NCI-H345 treated with DMSO at 0.1 percent for 48 hours (cell line): Measurements from ENCODE around the gene PPFIA2.

ENCODE experiments used
- DNase-seq: peaks from one replicate; lab custom pipeline; 2025; ENCODE audit not compliant: unreplicated experiment; lab: John Stamatoyannopoulos, UW

PPFIA2 gene

GRCh38 chr12:81288651-81289050 is 470.5 kb downstream of the PPFIA2 start:
- no peak for DNase-seq

DNA sequence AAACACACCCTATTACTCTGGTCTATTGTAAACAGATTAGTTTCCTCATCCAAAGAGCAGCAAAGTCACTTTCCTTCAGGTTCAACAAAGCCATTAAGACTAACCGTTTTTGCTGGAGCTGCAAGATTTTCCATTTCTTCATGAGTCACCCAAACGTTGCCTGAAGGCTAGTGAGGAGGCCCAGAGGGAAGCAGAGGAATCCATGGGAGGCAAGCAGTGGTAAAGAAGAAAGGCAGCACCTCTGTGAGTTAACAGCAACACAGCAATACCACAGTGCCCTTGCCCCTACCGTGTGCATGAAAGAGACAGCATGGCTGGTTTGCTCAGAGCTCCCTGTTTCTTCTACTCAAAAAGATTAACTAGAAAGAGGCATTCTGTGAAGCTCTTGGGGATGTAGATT is 475.0 kb downstream of the PPFIA2 start:
- no peak for DNase-seq

GRCh38 chr12:81274637-81275529 is 484.3 kb downstream of the PPFIA2 start:
- DNase-seq, result no peak

DNA sequence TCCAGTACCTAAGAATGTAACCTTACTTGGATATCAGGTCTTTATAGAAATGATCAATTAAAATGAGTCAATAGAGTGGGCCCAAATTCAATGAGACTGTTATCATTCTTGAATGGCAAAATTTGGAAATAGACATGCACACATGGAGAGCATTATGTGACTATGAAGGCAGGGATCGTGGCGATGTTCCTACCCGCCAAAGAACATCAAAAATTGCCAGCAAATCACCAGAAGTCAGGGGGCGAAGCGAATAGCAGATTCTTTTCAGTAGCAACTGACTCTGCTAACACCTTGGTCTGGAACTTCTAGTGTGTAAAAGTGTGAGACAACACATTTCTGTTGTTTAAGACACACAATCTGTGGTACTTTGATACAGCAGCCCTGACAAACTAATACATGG is 488.8 kb downstream of the PPFIA2 start:
- DNase-seq, result no peak

- no peak for DNase-seq
These were observed 496.1 kb downstream of the PPFIA2 start for GRCh38 chr12:81263072-81263471.

DNA sequence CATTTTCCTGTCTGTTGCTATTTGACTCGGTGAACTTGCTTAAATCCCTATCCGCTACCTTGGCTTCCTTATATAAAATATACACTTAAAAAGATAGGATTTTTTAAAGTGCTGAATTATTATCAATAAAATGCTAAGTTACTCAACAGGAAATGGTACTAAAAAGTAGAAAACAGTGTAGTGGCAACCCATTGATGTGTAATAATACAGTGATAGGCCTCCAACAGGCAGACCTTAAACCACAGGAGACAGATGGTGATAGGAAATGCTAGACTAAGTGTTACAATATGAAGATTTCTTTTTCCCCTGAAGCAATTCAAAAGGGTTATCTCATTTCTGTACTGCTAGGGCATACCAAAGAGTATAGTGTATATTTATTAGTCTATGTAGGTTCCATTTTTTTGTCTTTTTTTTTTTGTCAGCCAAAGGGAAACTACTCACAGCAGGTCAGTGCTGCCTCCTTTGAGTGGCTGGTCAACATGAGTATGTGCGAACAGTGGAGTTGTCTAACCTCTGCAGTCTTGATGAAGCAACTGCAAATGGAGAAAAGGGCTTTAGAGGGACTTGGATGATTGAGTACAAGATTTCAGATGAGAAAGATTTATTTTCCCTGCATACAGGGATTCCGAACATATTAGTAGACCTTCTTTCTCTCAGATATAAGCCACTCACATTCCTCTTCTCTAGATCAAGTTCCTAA is 497.5 kb downstream of the PPFIA2 start:
- no peak for DNase-seq

GRCh38 chr12:81259360-81259759 is 499.8 kb downstream of the PPFIA2 start:
- no peak for DNase-seq

DNA sequence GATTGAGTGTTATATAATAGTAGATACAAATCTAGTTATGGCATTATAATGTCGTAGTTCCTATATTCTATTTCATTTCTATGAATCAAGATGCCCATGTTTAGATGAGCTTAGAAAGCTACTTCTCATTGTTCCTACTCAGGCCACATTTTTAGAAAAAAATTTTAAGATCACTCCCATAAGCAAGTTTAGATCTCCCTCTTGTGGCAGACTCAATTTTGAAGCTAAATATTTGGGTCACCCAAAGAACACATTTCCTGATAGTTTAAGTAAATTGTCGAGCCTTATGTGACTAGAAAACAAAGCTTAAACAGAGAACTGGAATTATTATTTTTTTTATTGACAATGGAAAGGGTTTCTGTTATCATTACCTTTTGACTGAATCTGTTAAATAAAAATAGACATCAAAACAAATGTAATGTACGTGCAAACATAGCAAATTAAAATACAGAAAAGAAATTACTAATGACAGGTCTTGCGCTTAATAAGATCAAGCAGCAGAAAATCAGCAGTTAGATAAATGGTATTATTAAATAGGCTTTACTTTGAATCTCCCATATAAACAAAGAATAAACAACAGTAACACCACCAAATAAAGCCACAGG is 501.1 kb downstream of the PPFIA2 start:
- DNase-seq, result peak; percentile 45

GRCh38 chr12:81255947-81256346 is 503.2 kb downstream of the PPFIA2 start:
- DNase-seq, result no peak

DNA sequence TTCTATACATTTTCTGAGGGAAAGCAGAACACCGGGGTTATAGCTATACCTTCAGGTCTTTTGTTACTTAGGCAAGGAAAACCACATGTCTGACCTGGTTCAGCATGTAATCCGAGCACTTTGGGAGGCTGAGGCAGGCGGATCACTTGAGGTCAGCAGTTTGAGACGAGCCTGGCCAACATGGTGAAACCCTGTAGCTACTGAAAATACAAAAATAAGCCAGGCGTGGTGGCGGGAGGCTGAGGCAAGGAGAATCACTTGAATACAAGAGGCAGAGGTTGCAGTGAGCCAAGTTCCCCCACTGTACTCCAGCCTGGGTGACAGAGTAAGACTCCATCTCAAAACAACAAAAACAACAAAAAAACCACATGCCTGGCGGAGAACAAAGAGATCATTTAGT is 503.7 kb downstream of the PPFIA2 start:
- no peak for DNase-seq

- no peak for DNase-seq
These were observed 505.8 kb downstream of the PPFIA2 start for GRCh38 chr12:81253360-81253759.

GRCh38 chr12:81252228-81252627 is 506.9 kb downstream of the PPFIA2 start:
- DNase-seq, result no peak

DNA sequence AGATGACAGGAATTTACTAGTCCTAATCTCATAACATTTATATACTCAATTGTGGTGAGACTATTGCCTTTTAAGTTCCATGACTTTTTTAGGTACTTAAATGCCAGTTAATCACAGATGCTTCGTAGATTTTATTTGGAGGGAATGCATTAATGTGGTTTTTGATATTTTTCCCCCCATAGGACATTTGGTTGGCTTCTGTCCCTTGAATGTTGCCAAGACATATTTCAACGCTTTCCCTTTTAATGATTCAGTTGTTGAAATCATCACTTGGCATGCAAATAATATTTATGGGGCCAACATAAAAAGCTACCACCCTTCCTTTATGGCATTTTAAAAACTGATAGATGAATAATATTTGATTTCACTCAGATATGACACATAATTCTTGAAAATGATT is 509.2 kb downstream of the PPFIA2 start:
- no peak for DNase-seq

GRCh38 chr12:81245907-81246570 is 513.1 kb downstream of the PPFIA2 start:
- peak; percentile 95 for DNase-seq

- no peak for DNase-seq
These were observed 513.7 kb downstream of the PPFIA2 start for GRCh38 chr12:81245458-81245857.

DNA sequence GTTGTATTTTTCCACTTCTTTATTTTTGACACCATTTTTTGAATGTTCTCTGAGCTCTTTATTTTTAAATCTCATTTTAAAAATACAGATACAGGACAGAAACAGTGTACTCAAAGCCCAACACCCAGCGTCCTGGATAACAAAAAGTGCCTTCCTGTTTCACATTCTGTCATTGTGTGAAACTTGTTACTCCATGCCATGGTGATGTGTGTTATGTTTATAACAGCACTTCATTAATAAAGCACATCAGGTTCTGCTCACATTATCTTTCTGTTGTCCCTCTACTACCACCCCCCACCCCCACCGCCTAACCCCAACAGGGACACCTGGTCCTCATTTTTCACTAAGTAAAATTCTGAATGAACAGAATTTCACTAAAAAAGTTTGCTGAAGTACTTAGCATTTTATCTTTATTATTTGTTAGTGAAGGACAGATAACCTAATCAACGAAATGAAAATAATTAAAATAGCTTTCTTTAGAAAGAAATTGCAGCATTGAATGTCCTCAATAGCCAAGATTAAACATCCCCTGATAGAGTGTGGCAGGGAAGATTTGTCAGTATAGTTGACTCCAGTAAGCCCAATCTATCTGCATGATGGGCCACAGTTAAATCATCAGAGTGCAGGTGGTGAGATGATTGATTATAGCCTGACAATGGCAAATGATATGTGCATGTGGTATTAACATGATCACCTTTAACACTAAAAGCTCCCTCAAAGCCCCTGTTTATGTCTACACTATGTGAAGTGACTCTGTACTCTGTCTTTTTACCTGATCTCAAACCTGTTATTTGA is 527.4 kb downstream of the PPFIA2 start:
- DNase-seq, result no peak

DNA sequence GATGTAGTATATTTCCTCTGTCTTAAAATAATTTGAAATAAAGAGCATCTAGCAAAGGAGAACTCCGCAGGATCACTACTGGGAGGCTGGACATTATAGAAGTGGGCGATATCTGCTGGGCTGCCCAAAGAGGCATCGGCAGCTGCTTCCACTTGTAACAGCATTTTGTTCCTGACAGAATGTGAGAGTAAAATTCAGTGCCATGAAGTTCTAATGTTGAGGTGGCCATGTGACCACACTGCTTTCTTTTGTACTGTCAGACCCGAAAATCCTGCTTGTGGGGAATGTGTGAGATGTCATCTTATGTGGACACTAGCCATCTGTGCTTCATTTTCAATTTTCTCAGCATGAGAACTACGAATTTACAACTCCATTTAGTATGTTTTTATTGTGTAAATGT is 529.4 kb downstream of the PPFIA2 start:
- peak; percentile 38 for DNase-seq

GRCh38 chr12:81224626-81225025 is 534.5 kb downstream of the PPFIA2 start:
- DNase-seq, result no peak

- DNase-seq, result no peak
These were observed 536.1 kb downstream of the PPFIA2 start for GRCh38 chr12:81222846-81223592.

GRCh38 chr12:81221681-81222080 is 537.5 kb downstream of the PPFIA2 start:
- DNase-seq, result no peak
